ENCODE results near the gene PKD1. TPM values are rescaled to one million over a fixed set of nuclear protein-coding genes. Genes with fewer than 3 reads are reported as not detected.

PKD1 gene
- total and polyA plus RNA-seq, 2 of the 13 experiments (the other 11 are each of a cell fraction or from before 2014, with no cell fraction given): 22.1 to 23.0 TPM

GRCh38 chr16:2152695-2153506, 17.2 kb upstream of the PKD1 start (continued):
- TF ChIP-seq ZBTB4 (CRISPR knock-in tag; IDR thresholded peaks at IDR 0.05; ENCODE audit: borderline replicate concordance) (peak; percentile 38), ZNF510 (CRISPR knock-in tag; IDR thresholded peaks at IDR 0.05; ENCODE audit: low read depth) (0 out of 2 replicates have a peak, but pooled peaks have one; percentile 2), ZBTB7A (CRISPR knock-in tag; IDR thresholded peaks at IDR 0.05) (0 out of 2 replicates have a peak, but pooled peaks have one; percentile 59), AKAP8 (CRISPR knock-in tag; IDR thresholded peaks at IDR 0.05) (peak; percentile 97), ZEB1 (IDR thresholded peaks at IDR 0.05; ENCODE audit: insufficient replicate concordance, low read depth) (peak; percentile 74), ZNF317 (CRISPR knock-in tag; IDR thresholded peaks at IDR 0.05) (0 out of 2 replicates have a peak, but pooled peaks have one; percentile 18), POLR2G (IDR thresholded peaks at IDR 0.05; ENCODE audit: low read depth, low read length) (peak; percentile 41), ZBTB40 (IDR thresholded peaks at IDR 0.05) (no peak), ZBTB40 (CRISPR knock-in tag; IDR thresholded peaks at IDR 0.05) (no peak; the same call in 1 of the 2 replicates), SSRP1 (CRISPR knock-in tag; IDR thresholded peaks at IDR 0.05) (peak; percentile 70; the same call in 1 of the 2 replicates), DDIT3 (CRISPR knock-in tag; IDR thresholded peaks at IDR 0.05) (no peak), ZNF383 (CRISPR knock-in tag; IDR thresholded peaks at IDR 0.05; ENCODE audit: borderline replicate concordance) (0 out of 2 replicates have a peak, but pooled peaks have one; percentile 65), PHF20 (CRISPR knock-in tag; IDR thresholded peaks at IDR 0.05) (no peak), ZBTB34 (CRISPR knock-in tag; IDR thresholded peaks at IDR 0.05) (no peak)
